ENCODE results near the gene APOB.

The APOB gene

DNA sequence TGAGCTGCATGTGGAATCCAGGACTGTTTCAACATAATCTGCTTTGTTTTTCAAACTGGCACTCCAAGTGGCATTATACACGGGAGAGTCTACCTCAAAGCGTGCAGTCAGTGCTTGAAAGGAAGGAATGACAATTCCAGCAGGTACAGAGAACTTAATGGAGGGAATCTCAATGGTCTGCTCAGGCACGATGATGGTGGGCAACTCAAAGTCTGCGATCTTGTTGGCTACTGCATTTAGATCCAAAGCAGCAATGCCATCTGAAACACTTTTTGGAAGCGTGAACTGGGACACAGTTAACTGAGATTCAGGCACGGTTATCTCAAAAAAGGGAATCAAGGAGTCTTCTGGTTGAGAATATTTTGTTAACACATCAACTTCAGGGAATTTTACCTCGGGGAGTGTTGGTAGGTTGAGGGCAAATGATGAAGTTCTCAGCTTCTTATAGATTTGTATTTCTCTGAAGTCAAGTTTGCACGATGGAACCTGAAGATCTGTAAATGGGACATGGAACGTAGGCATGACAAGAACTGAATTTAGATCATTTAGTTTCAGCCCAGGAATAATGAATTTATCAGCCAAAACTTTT lies 38.7 kb downstream of the APOB start:
- no peak for DNase-seq (ENCODE audit: low read depth)

DNA sequence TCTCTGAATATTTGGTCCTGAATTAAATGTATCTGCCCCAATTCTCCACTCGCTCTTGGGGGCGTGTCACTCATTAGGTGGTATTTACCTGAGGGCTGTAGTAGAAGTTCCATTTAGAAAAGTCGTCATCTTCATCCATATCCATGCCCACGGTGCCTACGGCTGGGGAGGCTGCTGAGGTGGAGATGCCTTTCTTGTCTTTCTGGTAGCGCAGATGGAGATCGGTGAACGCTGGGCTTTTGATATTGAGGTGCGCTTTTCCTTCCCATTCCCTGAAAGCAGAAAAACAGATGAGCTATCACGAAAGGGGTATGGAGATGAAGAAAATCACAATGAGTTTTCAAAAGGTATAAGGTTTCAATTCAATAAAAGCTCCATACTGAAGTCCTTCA lies 39.7 kb downstream of the APOB start:
- no peak for DNase-seq (ENCODE audit: low read depth)

- no peak for DNase-seq (ENCODE audit: low read depth)
Measured at GRCh38 chr2:21003572-21004180, 40.2 kb downstream of the APOB start.

DNA sequence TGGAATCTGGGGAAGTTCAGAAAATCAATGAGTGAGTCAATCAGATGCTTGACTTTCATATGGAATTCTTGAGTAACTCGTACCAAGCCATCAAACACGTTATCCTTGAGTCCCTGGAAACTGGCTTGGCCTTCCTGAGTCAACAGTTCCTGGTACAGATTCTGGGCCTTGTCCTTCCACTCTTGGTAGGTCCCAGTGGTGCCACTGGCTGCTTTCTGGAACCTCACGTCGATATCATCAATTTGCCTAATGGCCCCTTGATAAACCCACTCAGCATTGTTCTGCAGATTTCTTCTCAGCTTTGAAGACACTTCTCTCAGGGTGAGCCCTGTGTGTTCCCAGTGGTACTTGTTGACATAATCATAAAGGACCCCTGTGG lies 41.1 kb downstream of the APOB start:
- DNase-seq (ENCODE audit: low read depth), result no peak

GRCh38 chr2:21001988-21002813 lies 41.7 kb downstream of the APOB start:
- no peak for DNase-seq (ENCODE audit: low read depth)

DNA sequence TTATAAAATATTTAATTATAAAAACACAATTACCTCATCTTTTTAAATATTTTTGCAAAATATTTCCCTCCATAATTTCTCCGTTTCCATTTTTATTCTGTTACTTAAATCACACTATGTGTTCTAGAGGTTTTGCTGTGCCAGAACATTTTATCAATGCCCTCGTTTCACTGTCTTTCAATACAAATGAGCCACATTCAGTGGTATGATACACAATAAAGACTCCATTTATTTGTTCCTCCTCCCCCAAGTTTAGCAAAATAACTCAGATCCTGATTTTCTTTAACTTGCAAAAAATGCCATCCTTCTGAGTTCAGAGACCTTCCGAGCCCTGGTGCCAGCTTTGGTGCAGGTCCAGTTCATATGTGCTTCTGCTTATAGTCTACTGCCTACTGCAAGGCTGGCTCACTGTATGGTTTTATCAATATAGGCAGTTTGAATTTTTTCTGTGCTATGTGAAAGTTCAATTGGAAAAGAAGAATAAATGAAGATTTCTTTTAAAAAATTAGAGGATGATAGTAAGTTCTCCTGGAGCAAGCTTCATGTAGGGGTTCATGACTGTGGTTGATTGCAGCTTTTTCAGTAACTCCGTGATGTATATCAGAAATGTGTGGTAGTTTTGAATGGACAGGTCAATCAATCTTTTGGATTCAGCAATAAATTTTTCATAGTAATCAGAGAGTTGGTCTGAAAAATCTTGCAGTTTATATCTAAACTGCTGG lies 42.5 kb downstream of the APOB start:
- DNase-seq (ENCODE audit: low read depth), result no peak

GRCh38 chr2:20999906-21000645 lies 43.8 kb downstream of the APOB start:
- no peak for DNase-seq (ENCODE audit: low read depth)

DNA sequence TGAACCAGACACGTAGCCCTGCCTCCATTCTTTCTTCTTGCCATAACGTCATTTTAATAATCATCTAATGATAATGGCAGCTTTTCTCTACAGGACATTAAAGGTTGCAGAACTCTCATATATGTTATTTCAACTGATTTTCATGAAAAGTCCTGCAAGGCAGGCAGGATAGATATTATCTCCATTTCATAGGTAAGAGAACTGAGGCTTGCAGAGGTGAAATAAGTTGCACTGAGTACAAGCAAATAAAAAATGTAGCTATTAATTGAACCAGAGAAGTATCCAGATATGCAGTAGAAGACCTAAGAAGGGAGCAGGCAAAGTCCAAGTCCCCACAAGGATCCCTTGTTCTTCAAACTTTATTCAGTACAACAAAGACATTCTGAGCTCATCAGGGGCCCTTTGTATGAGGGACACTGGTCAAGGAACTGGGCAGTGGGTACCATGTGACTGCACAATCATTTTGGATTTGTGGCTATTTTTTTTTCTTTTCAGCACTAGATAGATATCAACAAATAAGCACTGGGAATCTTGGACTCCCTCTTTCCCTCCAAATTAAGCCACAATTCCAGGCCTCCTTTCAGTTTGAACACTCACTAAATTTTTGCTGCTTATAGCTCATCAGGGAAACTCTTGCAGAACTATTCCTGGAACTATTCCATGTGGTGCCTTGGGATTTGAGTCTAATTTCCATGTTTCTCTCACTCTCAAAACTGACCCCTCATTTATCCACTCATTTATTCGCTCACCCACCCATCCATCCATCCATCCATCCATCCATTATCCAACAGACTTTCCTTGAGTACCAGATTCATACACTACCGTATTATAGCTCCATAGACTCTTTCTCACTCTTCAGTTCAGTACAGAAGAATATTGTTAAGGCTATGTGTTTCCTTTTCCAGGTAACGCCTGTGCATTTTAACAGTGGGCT lies 44.6 kb downstream of the APOB start:
- DNase-seq (ENCODE audit: low read depth), result no peak

GRCh38 chr2:20997953-20998722 lies 45.7 kb downstream of the APOB start:
- DNase-seq (ENCODE audit: low read depth), result no peak

DNA sequence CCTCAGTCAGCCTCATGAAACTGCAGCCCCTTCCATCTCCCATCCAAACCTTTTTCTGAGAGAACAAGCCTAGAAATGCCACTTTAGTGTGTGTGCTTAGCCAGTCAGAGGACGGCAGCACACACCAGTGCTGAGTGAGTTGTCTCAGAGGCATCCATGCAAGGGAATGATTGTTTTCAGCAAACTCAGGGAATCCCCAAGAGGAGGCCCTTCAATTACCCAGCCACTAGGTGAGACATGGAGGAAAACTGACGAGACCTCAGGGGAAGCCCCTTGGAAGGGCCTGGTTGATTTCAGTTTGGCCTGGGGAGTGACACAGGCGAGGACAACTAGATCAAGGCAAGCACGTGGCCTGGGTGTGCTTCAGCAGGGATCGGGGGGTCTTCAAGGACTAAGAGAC lies 49.7 kb downstream of the APOB start:
- no peak for DNase-seq (ENCODE audit: low read depth)

GRCh38 chr2:20992201-20992711 lies 51.6 kb downstream of the APOB start:
- DNase-seq (ENCODE audit: low read depth), result peak; percentile 22

DNA sequence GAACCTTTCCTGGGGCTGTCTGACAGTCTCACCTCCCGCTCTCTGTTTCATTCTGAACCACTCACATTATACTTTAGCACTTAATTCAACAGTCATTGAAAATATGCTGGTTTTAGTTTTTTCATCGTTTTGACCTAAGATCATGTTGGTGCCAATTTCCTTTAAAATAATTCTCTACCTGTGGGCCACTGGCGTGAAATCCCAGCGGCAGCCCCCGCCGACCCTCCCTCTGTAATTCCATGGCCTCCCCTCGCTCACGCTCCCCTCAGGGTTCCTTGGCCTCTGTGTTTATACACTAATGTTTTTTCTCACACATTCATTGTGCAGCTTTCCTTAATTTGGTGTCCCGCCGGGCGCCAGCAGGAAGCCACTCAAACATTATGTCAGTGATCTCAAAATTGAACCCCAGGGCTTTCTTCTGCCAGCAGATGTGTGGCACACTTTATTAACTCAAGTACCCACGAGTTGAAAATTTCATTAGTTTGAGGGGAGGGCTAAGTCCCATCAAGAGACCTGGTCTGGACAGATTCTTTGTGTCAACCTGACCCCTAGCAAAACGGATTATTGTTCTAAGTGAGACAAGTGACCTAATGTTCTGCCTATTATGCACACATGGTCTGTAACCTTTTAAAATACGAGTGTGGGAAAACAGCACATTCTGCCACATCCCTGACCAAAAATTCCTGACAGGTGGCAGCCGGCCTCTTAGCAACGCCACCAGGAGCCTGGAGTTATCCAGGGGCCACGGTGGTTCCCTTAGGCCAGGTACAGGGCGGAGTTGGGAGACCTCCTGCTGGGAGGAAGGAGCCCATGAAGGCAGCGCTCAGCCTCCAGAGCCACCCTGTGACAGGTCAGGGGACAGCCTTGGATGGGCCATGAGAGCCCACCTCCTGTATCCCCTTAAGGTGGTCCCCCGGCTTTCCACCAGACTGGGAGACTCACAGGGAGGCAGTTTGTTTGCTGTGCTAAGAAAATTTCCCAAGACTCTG lies 53.1 kb downstream of the APOB start:
- no peak for DNase-seq (ENCODE audit: low read depth)

- no peak for DNase-seq (ENCODE audit: low read depth)
Measured at GRCh38 chr2:20989404-20989803, 54.5 kb downstream of the APOB start.

GRCh38 chr2:20988905-20989304 lies 55.0 kb downstream of the APOB start:
- DNase-seq (ENCODE audit: low read depth), result no peak

- DNase-seq (ENCODE audit: low read depth), result no peak
Measured at GRCh38 chr2:20986024-20986939, 57.6 kb downstream of the APOB start.

DNA sequence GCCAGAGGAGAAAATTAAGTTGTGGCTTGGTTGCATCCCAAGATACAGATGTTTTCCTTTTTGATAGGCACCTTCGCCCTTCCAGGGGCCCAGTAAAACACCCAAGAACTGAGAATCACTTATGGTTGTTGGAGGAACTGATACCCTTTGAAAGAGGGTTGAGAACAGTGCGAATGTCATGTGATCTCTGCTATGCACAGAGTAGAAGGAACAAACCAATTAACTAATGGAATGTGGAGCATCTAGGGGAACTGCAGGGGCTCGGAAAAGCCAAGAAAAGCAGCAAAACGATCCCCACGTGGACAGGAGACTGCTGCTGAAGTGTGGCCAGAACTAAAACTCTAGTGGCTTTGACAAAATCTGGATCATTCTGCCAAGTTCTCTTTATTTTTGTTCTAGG lies 58.8 kb downstream of the APOB start:
- no peak for DNase-seq (ENCODE audit: low read depth)

GRCh38 chr2:20984408-20984807 lies 59.5 kb downstream of the APOB start:
- DNase-seq (ENCODE audit: low read depth), result no peak

- DNase-seq (ENCODE audit: low read depth), result no peak
Measured at GRCh38 chr2:20983844-20984243, 60.0 kb downstream of the APOB start.

Measured in ELR (cell line).